ENCODE measurements around the gene POC5. TPM values are rescaled to one million over a fixed set of nuclear protein-coding genes. Genes with fewer than 3 reads are reported as not detected.

The POC5 gene
- total and polyA plus RNA-seq, 2 of the 8 experiments (the other 6 are each of a cell fraction or from before 2014, with no cell fraction given): 11.2 to 12.1 TPM

DNA sequence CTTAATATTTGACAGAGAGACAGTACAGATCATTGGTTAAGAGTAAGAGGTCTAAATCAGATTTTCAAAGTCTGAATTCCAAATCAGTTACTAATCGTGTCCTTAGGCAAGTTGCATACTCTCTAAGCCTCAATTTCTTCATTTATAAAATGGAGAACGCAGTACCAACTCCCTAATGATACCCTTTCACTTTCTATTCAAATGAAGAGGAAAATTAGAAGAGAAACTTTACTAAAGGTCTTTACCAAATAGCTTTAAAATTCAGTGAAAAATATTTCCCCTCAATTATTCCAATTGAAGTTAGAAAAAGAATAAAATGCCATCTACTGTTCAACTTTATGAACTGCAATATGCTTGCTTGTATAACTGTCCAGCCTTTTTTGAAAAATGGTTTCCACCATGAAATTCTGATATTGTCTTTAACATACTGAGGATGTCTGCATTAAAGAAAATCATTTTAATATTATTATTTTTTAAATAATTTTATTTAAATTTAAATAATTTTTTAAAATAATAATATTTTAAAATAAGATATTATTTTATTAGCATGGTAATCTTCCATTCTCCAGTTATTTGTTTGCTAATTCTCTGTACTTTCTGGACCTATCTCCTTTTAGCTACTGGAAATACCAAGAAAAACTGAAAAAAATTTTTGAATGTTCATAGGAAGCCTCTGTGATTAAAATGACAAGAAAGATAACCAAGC, 36.0 kb downstream of the POC5 start:
- H3K4me1 ChIP-seq (replicated peaks in 1 of 4; ENCODE audit: control insufficient read depth in 3 of 4, insufficient read depth in 4 of 4, low read length in 3 of 4): no peaks in the 10 kb centered on the region
- no peak overlapping the region for H3K4me2 ChIP-seq (ENCODE audit: insufficient read depth in 1 of 2, low read depth in 2 of 2, low read length in 2 of 2)
- no peak overlapping the region for H3K56ac ChIP-seq (replicated peaks; ENCODE audit: insufficient read length, low read depth, low read length)
- H2BK120ac ChIP-seq (replicated peaks; ENCODE audit: low read depth, low read length): no peak overlapping the region
- no peak overlapping the region for H3K4me3 ChIP-seq (ENCODE audit: extremely low read depth in 1 of 4, insufficient read depth in 2 of 4, low read depth in 3 of 4, low read length in 4 of 4)
- WGBS, 2 experiments (ENCODE audit: extremely low coverage in 1 of 2, insufficient coverage in 1 of 2, insufficient read length in 1 of 2, insufficient replicate concordance in 2 of 2, low coverage in 1 of 2, low lambda C conversion rate in 2 of 2, missing lambda C conversion rate in 1 of 2): 83% methylated on average over 2 of the region's 2 CpGs; no CpG with 5 or more reads in 1 of the 2 experiments
- no peak overlapping the region for H4K91ac ChIP-seq (replicated peaks; ENCODE audit: insufficient read length, low read length)
- H4K8ac ChIP-seq (ENCODE audit: extremely low read depth, insufficient read depth, low read length): no peak overlapping the region
- DNase-seq (ENCODE audit: low read depth in 1 of 2, low spot score in 2 of 2) (no peak), FAIRE-seq (no peak)
- H3K27ac ChIP-seq (ENCODE audit: low read depth, low read length): no peak overlapping the region
- H3K18ac ChIP-seq (ENCODE audit: extremely low read depth, low read length): no peak overlapping the region
- H2BK12ac ChIP-seq (ENCODE audit: low read depth, low read length): no peak overlapping the region
- H2AK5ac ChIP-seq (ENCODE audit: low read depth, low read length): no peak overlapping the region
- no peaks in the 10 kb centered on the region for H3K23me2 ChIP-seq (ENCODE audit: low read depth, low read length)
- H3K23ac ChIP-seq (ENCODE audit: insufficient read length): no peak overlapping the region
- peaks cover 0 to 6% (median 0%) of the 10 kb centered on the region in 4 experiments; a peak in 3 of 8 replicates for H3K36me3 ChIP-seq (ENCODE audit: control insufficient read depth in 2 of 4, insufficient read depth in 4 of 4, low read length in 3 of 4)
- H2BK5ac ChIP-seq (ENCODE audit: low read depth, low read length): no peak overlapping the region
- no peaks in the 10 kb centered on the region for H3K79me1 ChIP-seq (ENCODE audit: low read depth, low read length)
- no peaks in the 10 kb centered on the region for H4K20me1 ChIP-seq (replicated peaks in 1 of 2; ENCODE audit: control insufficient read depth in 1 of 2, insufficient read depth in 2 of 2, low read length in 2 of 2)
- ChIA-PET POLR2A (ENCODE audit: partially characterized antibody) (no interaction called here), CTCF (ENCODE audit: partially characterized antibody) (interaction anchor here (0.6 to 5.0 kb wide), 17 partner anchors 9 to 1323 kb away, joined by 3 to 33 read pairs (median 3); partner anchors contain the start of gene POC5)
- no peak overlapping the region for H2BK15ac ChIP-seq (ENCODE audit: low read length)
- H3K27me3 ChIP-seq (replicated peaks in 1 of 4; ENCODE audit: control insufficient read depth in 3 of 4, extremely low read depth in 1 of 4, insufficient read depth in 3 of 4, low read length in 3 of 4): no peaks in the 10 kb centered on the region
- no peak overlapping the region for H2BK20ac ChIP-seq (ENCODE audit: low read length)
- no peak overlapping the region for H4K5ac ChIP-seq (ENCODE audit: insufficient read length, low read depth, low read length)
- H3K4ac ChIP-seq (replicated peaks; ENCODE audit: insufficient read length, low read depth, low read length): no peak overlapping the region
- H3K14ac ChIP-seq (ENCODE audit: insufficient read length): no peak overlapping the region
- no peaks in the 10 kb centered on the region for H3K79me2 ChIP-seq (ENCODE audit: control insufficient read depth in 1 of 2, insufficient read depth in 2 of 2, low read length in 2 of 2)
- no peak overlapping the region for H3K9ac ChIP-seq (replicated peaks in 1 of 4; ENCODE audit: extremely low read depth in 1 of 4, low read depth in 3 of 4, low read length in 3 of 4)
- H2AFZ ChIP-seq (ENCODE audit: low read length): no peak overlapping the region
- no peaks in the 10 kb centered on the region for H3K9me3 ChIP-seq (ENCODE audit: insufficient read depth in 2 of 2, low read depth in 1 of 2, low read length in 1 of 2)
- no peak for TF ChIP-seq EP300 (IDR thresholded peaks at IDR 0.05; ENCODE audit: borderline replicate concordance in 1 of 2, low read depth in 2 of 2, low read length in 2 of 2)
- TF ChIP-seq KDM1A (IDR thresholded peaks at IDR 0.05; ENCODE audit: borderline replicate concordance, low read length): no peak
- TF ChIP-seq, protein P1, sequence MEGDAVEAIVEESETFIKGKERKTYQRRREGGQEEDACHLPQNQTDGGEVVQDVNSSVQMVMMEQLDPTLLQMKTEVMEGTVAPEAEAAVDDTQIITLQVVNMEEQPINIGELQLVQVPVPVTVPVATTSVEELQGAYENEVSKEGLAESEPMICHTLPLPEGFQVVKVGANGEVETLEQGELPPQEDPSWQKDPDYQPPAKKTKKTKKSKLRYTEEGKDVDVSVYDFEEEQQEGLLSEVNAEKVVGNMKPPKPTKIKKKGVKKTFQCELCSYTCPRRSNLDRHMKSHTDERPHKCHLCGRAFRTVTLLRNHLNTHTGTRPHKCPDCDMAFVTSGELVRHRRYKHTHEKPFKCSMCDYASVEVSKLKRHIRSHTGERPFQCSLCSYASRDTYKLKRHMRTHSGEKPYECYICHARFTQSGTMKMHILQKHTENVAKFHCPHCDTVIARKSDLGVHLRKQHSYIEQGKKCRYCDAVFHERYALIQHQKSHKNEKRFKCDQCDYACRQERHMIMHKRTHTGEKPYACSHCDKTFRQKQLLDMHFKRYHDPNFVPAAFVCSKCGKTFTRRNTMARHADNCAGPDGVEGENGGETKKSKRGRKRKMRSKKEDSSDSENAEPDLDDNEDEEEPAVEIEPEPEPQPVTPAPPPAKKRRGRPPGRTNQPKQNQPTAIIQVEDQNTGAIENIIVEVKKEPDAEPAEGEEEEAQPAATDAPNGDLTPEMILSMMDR (IDR thresholded peaks at IDR 0.05; ENCODE audit: control extremely low read depth in 1 of 3, insufficient read depth in 1 of 3, low read depth in 1 of 3, low read length in 3 of 3): peak in 1 of 3 experiments; percentile 32; a peak in 2 of 4 replicates
- TF ChIP-seq SAP30 (IDR thresholded peaks at IDR 0.05; ENCODE audit: insufficient read depth, insufficient replicate concordance, low read length): no peak
- TF ChIP-seq CTBP2 (IDR thresholded peaks at IDR 0.05; ENCODE audit: borderline replicate concordance, insufficient read depth, insufficient read length, low read length): no peak
- no peak for TF ChIP-seq PHF8 (conservative IDR thresholded peaks at IDR 0.05; ENCODE audit: low read depth, low read length)
- no peak for TF ChIP-seq CHD2 (IDR thresholded peaks at IDR 0.05; ENCODE audit: low read length)
- TF ChIP-seq RAD21 (IDR thresholded peaks at IDR 0.05 in 1 of 2, conservative IDR thresholded peaks at IDR 0.05 in 1 of 2; ENCODE audit: low read depth in 2 of 2, low read length in 2 of 2): peak in 1 of 2 experiments; percentile 38; a peak in 3 of 4 replicates
- TF ChIP-seq TAF1 (IDR thresholded peaks at IDR 0.05; ENCODE audit: low read depth, low read length): no peak

All from H1 (cell line).